SU-DHL-6 (cell line): ENCODE results near the gene PREX1.

ENCODE experiments used
- H2AFZ ChIP-seq: fragments of 200-600 bp; sonication (generic); 2 replicates; pipeline ENCODE4 v1.6.1; 2014; ENCODE audit warnings: low read depth, mild to moderate bottlenecking, moderate library complexity, mixed read lengths, antibody characterized with exemption, low read length; ENCODE audit not compliant: severe bottlenecking
- H3F3A ChIP-seq: fragments of 200-600 bp; shearing (Covaris generic); 2 replicates; pipeline ENCODE4 v1.6.0; 2016; ENCODE audit warnings: antibody characterized with exemption, mild to moderate bottlenecking; ENCODE audit not compliant: insufficient read depth
- H3K27ac ChIP-seq: fragments of 200-600 bp; sonication (generic); 2 replicates; pipeline ENCODE4 v1.5.1; 2016; ENCODE audit warnings: low read depth, mild to moderate bottlenecking, low read length, moderate library complexity, mixed read lengths
- H3K27me3 ChIP-seq: fragments of 200-600 bp; sonication (generic), shearing (Covaris generic); 2 replicates; pipeline ENCODE4 v1.6.0; 2014; ENCODE audit warnings: mild to moderate bottlenecking, low read length
- H3K36me3 ChIP-seq: fragments of 200-600 bp; sonication (generic); 2 replicates; pipeline ENCODE4 v1.6.1; 2014; ENCODE audit warnings: mild to moderate bottlenecking, low read length, mixed read lengths
- H3K4me2 ChIP-seq: fragments of 300-600, 200-600 bp; shearing (Covaris generic), sonication (generic); 2 replicates; pipeline ENCODE4 v1.6.0; 2014; ENCODE audit warnings: low read length, low read depth, mild to moderate bottlenecking; ENCODE audit not compliant: poor library complexity, severe bottlenecking
- H3K4me3 ChIP-seq: fragments of 200-600 bp; sonication (generic); 2 replicates; pipeline ENCODE4 v1.5.1; 2014; ENCODE audit warnings: antibody characterized with exemption, low read length, mild to moderate bottlenecking, mixed read lengths; ENCODE audit not compliant: insufficient read depth, poor library complexity, severe bottlenecking
- H3K79me2 ChIP-seq: fragments of 200-600 bp; sonication (generic); 2 replicates; pipeline ENCODE4 v1.6.1; 2014; ENCODE audit warnings: mild to moderate bottlenecking, low read length, moderate library complexity; ENCODE audit not compliant: insufficient read depth
- H3K9ac ChIP-seq: fragments of 200-600 bp; sonication (generic); 2 replicates; pipeline ENCODE4 v1.7.0; 2014; ENCODE audit warnings: mild to moderate bottlenecking, low read length
- H3K9me2 ChIP-seq: fragments of 200-600 bp; sonication (generic); replicated peaks from 2 replicates; pipeline ENCODE4 v1.6.1; 2014; ENCODE audit warnings: low read length; ENCODE audit not compliant: insufficient read depth
- H3K9me3 ChIP-seq: fragments of 200-600 bp; sonication (generic); 2 replicates; pipeline ENCODE4 v1.6.1; 2014; ENCODE audit warnings: low read length, mixed read lengths; ENCODE audit not compliant: insufficient read depth
- H4K20me1 ChIP-seq: fragments of 200-600 bp; sonication (generic); 2 replicates; pipeline ENCODE4 v1.6.1; 2014; ENCODE audit warnings: low read depth, mild to moderate bottlenecking, antibody characterized with exemption, low read length, moderate library complexity, mixed read lengths
- EZH2phosphoT487 ChIP-seq: fragments of 200-600 bp; sonication (generic), shearing (Covaris generic); conservative IDR thresholded peaks from 2 replicates; pipeline ENCODE4 v1.6.1; 2018; ENCODE audit warnings: mild to moderate bottlenecking, antibody characterized with exemption, low read length, moderate library complexity, mixed read lengths
- TF ChIP-seq, protein P1 (sequence below): fragments of 200-600 bp; sonication (generic); IDR thresholded peaks from one replicate; pipeline ENCODE4 v1.5.1; 2017; ENCODE audit warnings: antibody characterized with exemption, mild to moderate bottlenecking, low read length, moderate library complexity; ENCODE audit not compliant: insufficient read depth, poor library complexity, severe bottlenecking

Gene PREX1

DNA sequence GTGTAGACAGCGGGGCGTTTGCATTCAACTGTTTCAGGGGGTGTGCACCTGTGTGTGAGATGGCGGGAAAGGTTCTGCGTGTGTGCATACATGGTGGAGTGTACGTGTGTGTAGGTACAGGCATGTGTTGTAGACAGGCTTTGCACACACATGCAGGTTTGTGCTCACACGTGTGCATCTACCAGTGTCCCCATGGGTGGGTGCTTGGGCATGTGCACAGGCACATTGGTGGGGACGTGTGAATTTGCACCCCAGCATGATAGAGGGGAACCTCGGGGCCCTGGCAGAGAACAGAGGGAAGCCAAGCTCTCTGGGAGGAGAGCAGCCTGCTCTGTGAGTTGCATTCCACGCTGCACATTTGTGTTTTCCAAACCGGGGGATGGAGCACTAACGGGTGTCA lies 250.2 kb downstream of the PREX1 start:
- no peak overlapping the region for H3K4me2 ChIP-seq
- no peak overlapping the region for H2AFZ ChIP-seq
- no peaks in the 10 kb centered on the region for H3K36me3 ChIP-seq
- H3F3A ChIP-seq, result no peaks in the 10 kb centered on the region
- H3K27ac ChIP-seq, result no peak overlapping the region
- no peaks in the 10 kb centered on the region for H3K79me2 ChIP-seq
- no peak overlapping the region for H3K9ac ChIP-seq
- no peak for TF ChIP-seq EZH2phosphoT487
- TF ChIP-seq, protein P1, sequence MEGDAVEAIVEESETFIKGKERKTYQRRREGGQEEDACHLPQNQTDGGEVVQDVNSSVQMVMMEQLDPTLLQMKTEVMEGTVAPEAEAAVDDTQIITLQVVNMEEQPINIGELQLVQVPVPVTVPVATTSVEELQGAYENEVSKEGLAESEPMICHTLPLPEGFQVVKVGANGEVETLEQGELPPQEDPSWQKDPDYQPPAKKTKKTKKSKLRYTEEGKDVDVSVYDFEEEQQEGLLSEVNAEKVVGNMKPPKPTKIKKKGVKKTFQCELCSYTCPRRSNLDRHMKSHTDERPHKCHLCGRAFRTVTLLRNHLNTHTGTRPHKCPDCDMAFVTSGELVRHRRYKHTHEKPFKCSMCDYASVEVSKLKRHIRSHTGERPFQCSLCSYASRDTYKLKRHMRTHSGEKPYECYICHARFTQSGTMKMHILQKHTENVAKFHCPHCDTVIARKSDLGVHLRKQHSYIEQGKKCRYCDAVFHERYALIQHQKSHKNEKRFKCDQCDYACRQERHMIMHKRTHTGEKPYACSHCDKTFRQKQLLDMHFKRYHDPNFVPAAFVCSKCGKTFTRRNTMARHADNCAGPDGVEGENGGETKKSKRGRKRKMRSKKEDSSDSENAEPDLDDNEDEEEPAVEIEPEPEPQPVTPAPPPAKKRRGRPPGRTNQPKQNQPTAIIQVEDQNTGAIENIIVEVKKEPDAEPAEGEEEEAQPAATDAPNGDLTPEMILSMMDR, result no peak
- no peaks in the 10 kb centered on the region for H3K27me3 ChIP-seq
- no peaks in the 10 kb centered on the region for H3K9me2 ChIP-seq
- no peaks in the 10 kb centered on the region for H3K9me3 ChIP-seq
- no peaks in the 10 kb centered on the region for H4K20me1 ChIP-seq
- no peak overlapping the region for H3K4me3 ChIP-seq

DNA sequence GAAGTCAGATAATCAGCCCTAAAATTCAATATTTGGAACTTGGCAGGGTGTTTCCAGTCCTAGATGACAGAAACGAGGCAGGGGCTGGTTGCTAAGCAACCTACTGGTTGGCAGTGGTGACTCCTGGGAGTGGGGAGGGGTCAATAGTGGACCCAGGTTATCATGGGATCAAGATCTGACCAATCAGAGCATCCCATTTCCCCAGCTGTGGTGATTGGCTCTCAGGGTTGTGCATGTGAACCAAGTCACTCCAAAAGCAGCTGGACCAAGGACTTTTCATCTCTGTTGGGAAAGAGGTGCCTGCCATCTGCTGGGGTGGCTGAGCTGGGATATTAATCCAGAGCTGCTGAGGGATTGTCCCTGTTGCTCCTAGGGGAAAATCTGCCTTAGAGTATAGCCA lies 253.4 kb downstream of the PREX1 start:
- Histone ChIP-seq H3K36me3 (no peaks in the 10 kb centered on the region), H4K20me1 (no peaks in the 10 kb centered on the region), H3K27ac (no peak overlapping the region), H3F3A (no peaks in the 10 kb centered on the region), H3K4me3 (no peak overlapping the region), H3K9me3 (no peaks in the 10 kb centered on the region), H3K9me2 (no peaks in the 10 kb centered on the region), H3K79me2 (no peaks in the 10 kb centered on the region), H3K9ac (no peak overlapping the region), H3K4me2 (no peak overlapping the region), H3K27me3 (no peaks in the 10 kb centered on the region), H2AFZ (no peak overlapping the region)
- no peak for TF ChIP-seq EZH2phosphoT487
